Amygdala (tissue), 56 donors: ENCODE measurements around the gene ATCAY.
"Not testable (repeated sequence)": the region's sequence is repeated elsewhere in the genome, so short reads cannot be mapped to it uniquely, and the experiment has no call there.

ENCODE experiments used
- DNase-seq, 56 donors: peaks; one replicate each; lab custom pipeline; 2025; lab: John Stamatoyannopoulos, UW

The ATCAY gene

GRCh38 chr19:3967983-3968382 is 87.5 kb downstream of the ATCAY start:
- DNase-seq: not testable (repeated sequence)

- DNase-seq: peak in 10 of 56 donors; percentile 8 to 58 (median 27)
Measured at GRCh38 chr19:3968556-3969434, 88.3 kb downstream of the ATCAY start.

GRCh38 chr19:3969435-3970312 is 89.2 kb downstream of the ATCAY start:
- DNase-seq: no peak

GRCh38 chr19:3970313-3970807 is 89.9 kb downstream of the ATCAY start:
- DNase-seq: no peak

GRCh38 chr19:3970808-3971598 is 90.5 kb downstream of the ATCAY start, which contains the start of gene DAPK3:
DAPK3 (minus strand) TSS chr19:3971099; CDS start chr19:3969735, 1,364 bp downstream.
- DNase-seq: peak; percentile 69 to 98 (median 96)

- DNase-seq: no peak
Measured at GRCh38 chr19:3975144-3975543, 94.7 kb downstream of the ATCAY start.

GRCh38 chr19:3975637-3976087 is 95.2 kb downstream of the ATCAY start:
- DNase-seq: no peak

GRCh38 chr19:3976495-3977241 is 96.2 kb downstream of the ATCAY start:
- DNase-seq: no peak
